ENCODE measurements around the gene APOBEC3G.

GRCh38 chr22:39081598-39081997, 4.5 kb downstream of the APOBEC3G start:
- TF ChIP-seq CTCF (conservative IDR thresholded peaks at IDR 0.05 in 1 of 2, IDR thresholded peaks at IDR 0.05 in 1 of 2; ENCODE audit: low read depth in 1 of 2, low read length in 2 of 2) (no peak), EZH2 (IDR thresholded peaks at IDR 0.05; ENCODE audit: low read length, missing control alignments) (no peak)
